ENCODE measurements around the gene DCBLD2. TPM values are rescaled to one million over a fixed set of nuclear protein-coding genes. Genes with fewer than 3 reads are reported as not detected.
A peak's percentile ranks its signal among the peaks of the same experiment; 100 is the strongest.

The DCBLD2 gene
- total and polyA plus RNA-seq, 11 donors: 10.9 to 76.6 (median 62.0) TPM

GRCh38 chr3:98900265-98901118, 1.0 kb downstream of the DCBLD2 start:
- no peaks in the 10 kb centered on the region for H3K27me3 ChIP-seq
- no peaks in the 10 kb centered on the region for H3K9me3 ChIP-seq
- H3K36me3 ChIP-seq: no peaks in the 10 kb centered on the region
- intact Hi-C loops (cut with DNase I): loop anchor here in 4 of 10 donors (1.0 to 10.0 kb wide), 5 partner anchors 14 to 378 kb away; partner anchors contain the start of gene CLDND1 (in 1 of the 4)
- peak overlapping the region in 11 of 12 donors; percentile 86 to 97 (median 96) for H3K27ac ChIP-seq
- H3K4me3 ChIP-seq: peak overlapping the region; percentile 78 to 99 (median 93)
- ATAC-seq: no peak
- TF ChIP-seq POLR2A (IDR thresholded peaks at IDR 0.05) (no peak), CTCF (IDR thresholded peaks at IDR 0.05) (no peak)
- WGBS, 4 donors: 6 to 7% (median 6%) methylated on average over 19 to 23 of the region's 23 CpGs
- H3K4me1 ChIP-seq: peaks cover 0 to 51% (median 21%) of the 10 kb centered on the region in 12 donors
- no peak for DNase-seq

GRCh38 chr3:98897701-98898100, 3.8 kb downstream of the DCBLD2 start:
- TF ChIP-seq CTCF (IDR thresholded peaks at IDR 0.05) (no peak), POLR2A (IDR thresholded peaks at IDR 0.05) (no peak)
- H3K4me1 ChIP-seq: peaks cover 0 to 70% (median 30%) of the 10 kb centered on the region in 12 donors
- H3K27me3 ChIP-seq: no peaks in the 10 kb centered on the region
- DNase-seq (no peak), ATAC-seq (no peak)
- intact Hi-C loops (cut with DNase I): loop anchor here in 3 of 10 donors (10.0 kb wide), 3 partner anchors 53 to 87 kb away; no protein-coding TSS in a partner anchor
- peak overlapping the region in 2 of 12 donors; percentile 1 to 88 for H3K4me3 ChIP-seq
- no peaks in the 10 kb centered on the region for H3K36me3 ChIP-seq
- no peak overlapping the region for H3K27ac ChIP-seq
- no peaks in the 10 kb centered on the region for H3K9me3 ChIP-seq
- 42 to 94% (median 52%) methylated on average over 1 of the region's 1 CpG for WGBS, 4 donors

GRCh38 chr3:98894791-98895576, 6.5 kb downstream of the DCBLD2 start:
- no peak for ATAC-seq
- Histone ChIP-seq H3K4me3 (no peak overlapping the region), H3K27me3 (no peaks in the 10 kb centered on the region), H3K27ac (no peak overlapping the region), H3K36me3 (no peaks in the 10 kb centered on the region), H3K9me3 (no peaks in the 10 kb centered on the region), H3K4me1 (peaks cover 4 to 82% (median 46%) of the 10 kb centered on the region in 12 donors)
- DNase-seq: no peak
- intact Hi-C loops (cut with DNase I): loop anchor here in 3 of 10 donors (10.0 kb wide), 3 partner anchors 50 to 90 kb away; no protein-coding TSS in a partner anchor
- TF ChIP-seq CTCF (IDR thresholded peaks at IDR 0.05) (no peak), POLR2A (IDR thresholded peaks at IDR 0.05) (no peak)
- 79 to 85% (median 81%) methylated on average over 8 of the region's 8 CpGs for WGBS, 4 donors

All from heart left ventricle (tissue), 16 donors.